GM19240 (cell line): ENCODE results near the gene GPR35.
"Not testable (repeated sequence)": the region's sequence is repeated elsewhere in the genome, so short reads cannot be mapped to it uniquely, and the experiment has no call there.

Source experiments
- DNase-seq: peaks from one replicate; pipeline ENCODE4 v3.0.0; 2011; ENCODE audit warnings: low spot score; ENCODE audit not compliant: insufficient read length

Gene GPR35

GRCh38 chr2:240655931-240656886 is 30.9 kb downstream of the GPR35 start:
- no peak for DNase-seq

- not testable (repeated sequence) for DNase-seq
These were observed 34.6 kb downstream of the GPR35 start for GRCh38 chr2:240659883-240660282.

- DNase-seq, result no peak
These were observed 37.4 kb downstream of the GPR35 start for GRCh38 chr2:240662681-240663080.

- DNase-seq, result no peak
These were observed 38.4 kb downstream of the GPR35 start for GRCh38 chr2:240663546-240664190.

- no peak for DNase-seq
These were observed 39.3 kb downstream of the GPR35 start for GRCh38 chr2:240664622-240665021.

GRCh38 chr2:240670402-240670801 is 45.1 kb downstream of the GPR35 start:
- DNase-seq, result no peak

GRCh38 chr2:240670950-240671349 is 45.7 kb downstream of the GPR35 start:
- no peak for DNase-seq

- DNase-seq, result no peak
These were observed 46.9 kb downstream of the GPR35 start for GRCh38 chr2:240672076-240672700.

- DNase-seq, result no peak
These were observed 47.5 kb downstream of the GPR35 start for GRCh38 chr2:240672701-240673190.

GRCh38 chr2:240674461-240675184 is 49.3 kb downstream of the GPR35 start:
- not testable (repeated sequence) for DNase-seq

- DNase-seq, result not testable (repeated sequence)
These were observed 50.1 kb downstream of the GPR35 start for GRCh38 chr2:240675345-240675744.

GRCh38 chr2:240678043-240678442 is 52.8 kb downstream of the GPR35 start:
- DNase-seq, result not testable (repeated sequence)

- DNase-seq, result not testable (repeated sequence)
These were observed 53.6 kb downstream of the GPR35 start for GRCh38 chr2:240678909-240679308.

GRCh38 chr2:240680185-240680584 is 54.9 kb downstream of the GPR35 start:
- not testable (repeated sequence) for DNase-seq
